Keratinocyte (primary cell): Measurements from ENCODE around the gene TNKS1BP1. TPM values are rescaled to one million over a fixed set of nuclear protein-coding genes. Genes with fewer than 3 reads are reported as not detected.

Source experiments
- DNase-seq: peaks from one replicate; pipeline ENCODE4 v3.0.0-alpha.2; 2011; ENCODE audit warnings: low read depth, missing footprints, low spot score
- FAIRE-seq: peaks from 2 replicates; lab custom pipeline; 2011; peaks lifted over from hg19 to GRCh38; lab: Jason Lieb, UNC
- H2AFZ ChIP-seq: 2 replicates; pipeline ENCODE4 v1.6.0; 2012; ENCODE audit warnings: low read length, control low read depth, inconsistent platforms; ENCODE audit not compliant: control insufficient read depth
- H3K27ac ChIP-seq: 2 replicates; pipeline ENCODE4 v1.5.1; 2011; ENCODE audit warnings: low read length; ENCODE audit not compliant: control insufficient read depth, insufficient read depth
- H3K27me3 ChIP-seq: 3 replicates; pipeline ENCODE4 v1.6.0; 2011; ENCODE audit warnings: low read length; ENCODE audit not compliant: control insufficient read depth, insufficient read depth; ENCODE audit errors: extremely low read depth
- H3K36me3 ChIP-seq, 2 experiments: 2 replicates in 1 of 2; 3 replicates in 1 of 2; pipeline ENCODE4 v1.5.1; 2011; ENCODE audit warnings: low read length in 2 of 2, mild to moderate bottlenecking in 1 of 2; ENCODE audit not compliant: control insufficient read depth in 2 of 2, insufficient read depth in 2 of 2; ENCODE audit errors: extremely low read depth in 1 of 2
- H3K4me1 ChIP-seq: 3 replicates; pipeline ENCODE4 v1.5.1; 2011; ENCODE audit warnings: low read length; ENCODE audit not compliant: control insufficient read depth, insufficient read depth; ENCODE audit errors: extremely low read depth
- H3K4me2 ChIP-seq: 3 replicates; pipeline ENCODE4 v1.6.0; 2011; ENCODE audit warnings: low read depth, low read length; ENCODE audit not compliant: control insufficient read depth, insufficient read depth; ENCODE audit errors: extremely low read depth
- H3K4me3 ChIP-seq, 3 experiments: fragments of 200-600 bp in 1 of 3; sonication (generic) in 1 of 3; 2 replicates in 2 of 3; 3 replicates in 1 of 3; pipeline ENCODE4 v1.5.1; 2011 to 2016; ENCODE audit warnings: low read length in 3 of 3, mild to moderate bottlenecking in 3 of 3, control low read depth in 2 of 3, inconsistent platforms in 1 of 3, low read depth in 1 of 3, mixed read lengths in 1 of 3, mixed run types in 1 of 3, moderate library complexity in 1 of 3; ENCODE audit not compliant: control insufficient read depth in 2 of 3, insufficient read depth in 2 of 3; ENCODE audit errors: extremely low read depth in 1 of 3
- H3K79me2 ChIP-seq: 2 replicates; pipeline ENCODE4 v1.6.0; 2012; ENCODE audit warnings: low read length; ENCODE audit not compliant: control insufficient read depth, insufficient read depth
- H3K9ac ChIP-seq: 3 replicates; pipeline ENCODE4 v1.6.0; 2011; ENCODE audit warnings: low read length; ENCODE audit not compliant: control insufficient read depth, insufficient read depth; ENCODE audit errors: extremely low read depth
- H3K9me1 ChIP-seq: 3 replicates; pipeline ENCODE4 v1.6.0; 2011; ENCODE audit warnings: low read length; ENCODE audit not compliant: control insufficient read depth, insufficient read depth; ENCODE audit errors: extremely low read depth
- H3K9me3 ChIP-seq: 2 replicates; pipeline ENCODE4 v1.5.1; 2012; ENCODE audit warnings: low read depth, low read length; ENCODE audit not compliant: control insufficient read depth
- H4K20me1 ChIP-seq: 3 replicates; pipeline ENCODE4 v1.6.0; 2011; ENCODE audit warnings: low read length; ENCODE audit not compliant: control insufficient read depth, insufficient read depth; ENCODE audit errors: extremely low read depth
- CTCF ChIP-seq, 3 experiments: IDR thresholded peaks in 1 of 3; conservative IDR thresholded peaks in 1 of 3; optimal IDR thresholded peaks in 1 of 3; 2 replicates in 2 of 3; 3 replicates in 1 of 3; pipeline versions ENCODE3 to v1.5.1; 2011; ENCODE audit warnings: low read length in 3 of 3, mild to moderate bottlenecking in 3 of 3, moderate library complexity in 2 of 3, control low read depth in 1 of 3, inconsistent platforms in 1 of 3; ENCODE audit not compliant: insufficient read depth in 2 of 3; ENCODE audit errors: extremely low read depth in 1 of 3
- EZH2 ChIP-seq: IDR thresholded peaks from one replicate; pipeline ENCODE4 v1.6.1; 2012; ENCODE audit warnings: inconsistent platforms, mild to moderate bottlenecking, low read length, moderate library complexity
- dilution Hi-C: fragments of 300-500 bp; cut with MboI; formaldehyde crosslinking; loops from one replicate; pipeline ENCODE4 v1.7.0; 2020; ENCODE audit warnings: low sequenced_read_pairs; ENCODE audit not compliant: extremely low pct_ligation_motif_present
- polyA plus RNA-seq, 5 experiments: library from polyadenylated mRNA; depleted of rRNA in 3 of 5; stranded (reverse) in 3 of 5; stranded (forward) in 1 of 5; unstranded in 1 of 5; fragments of >200 nt; gene quantifications; 1 replicate in 1 of 5; 2 replicates in 3 of 5; 3 replicates in 1 of 5; pipeline versions ENCODE4 v1.2.1 to v1.2.3, GENCODE V29; 2011 to 2012; ENCODE audit warnings: missing spikeins in 2 of 5, low read depth in 1 of 5, low replicate concordance in 1 of 5

The TNKS1BP1 gene
- polyA plus RNA-seq, 1 donor (not counting 4 experiments of a cell fraction or from before 2014, with no cell fraction given) = 88.3 TPM

GRCh38 chr11:57368106-57368844 is 43.5 kb upstream of the TNKS1BP1 start:
- Histone ChIP-seq H3K9ac (peak overlapping the region; percentile 35), H3K4me1 (peaks cover 34% of the 10 kb centered on the region), H3K4me2 (peak overlapping the region; percentile 68), H3K4me3 (peak overlapping the region in 1 of 3 experiments; percentile 23), H3K27me3 (no peaks in the 10 kb centered on the region), H3K27ac (peak overlapping the region; percentile 42), H3K36me3 (no peaks in the 10 kb centered on the region), H3K79me2 (no peaks in the 10 kb centered on the region), H4K20me1 (no peaks in the 10 kb centered on the region), H3K9me3 (no peaks in the 10 kb centered on the region), H2AFZ (peak overlapping the region; percentile 55), H3K9me1 (no peaks in the 10 kb centered on the region)
- DNase-seq = peak; percentile 90
- dilution Hi-C loops = no loop called here
- FAIRE-seq = peak; percentile 96
- TF ChIP-seq EZH2 = no peak
- no peak for TF ChIP-seq CTCF (optimal IDR thresholded peaks at IDR 0.05 in 1 of 3, IDR thresholded peaks at IDR 0.05 in 1 of 3, conservative IDR thresholded peaks at IDR 0.05 in 1 of 3; ENCODE audit: extremely low read depth in 1 of 3, insufficient read depth in 2 of 3, low read length in 3 of 3)

GRCh38 chr11:57364851-57365660 is 40.3 kb upstream of the TNKS1BP1 start:
- Histone ChIP-seq H2AFZ (no peak overlapping the region), H3K4me1 (peaks cover 24% of the 10 kb centered on the region), H4K20me1 (no peaks in the 10 kb centered on the region), H3K27ac (no peak overlapping the region), H3K4me2 (no peak overlapping the region), H3K27me3 (no peaks in the 10 kb centered on the region), H3K36me3 (no peaks in the 10 kb centered on the region), H3K79me2 (no peaks in the 10 kb centered on the region), H3K4me3 (no peak overlapping the region), H3K9me1 (no peaks in the 10 kb centered on the region), H3K9ac (no peak overlapping the region), H3K9me3 (no peaks in the 10 kb centered on the region)
- TF ChIP-seq CTCF (optimal IDR thresholded peaks at IDR 0.05 in 1 of 3, IDR thresholded peaks at IDR 0.05 in 1 of 3, conservative IDR thresholded peaks at IDR 0.05 in 1 of 3; ENCODE audit: extremely low read depth in 1 of 3, insufficient read depth in 2 of 3, low read length in 3 of 3) (no peak), EZH2 (no peak)
- FAIRE-seq (no peak), DNase-seq (no peak)
- dilution Hi-C loops = no loop called here
